IMR-90 (cell line): ENCODE results near the gene MLLT3. TPM values are rescaled to one million over a fixed set of nuclear protein-coding genes. Genes with fewer than 3 reads are reported as not detected.

Experiments
- ATAC-seq: fragments of 200-7000 bp; cut with Tn5 transposase; 2 replicates; pipeline ENCODE4 v1.9.1; 2020; ENCODE audit warnings: low read depth, mild to moderate bottlenecking, moderate library complexity
- BruUV-seq: library from RNA; stranded (reverse); fragments of 400-500 nt; replicated peaks from 2 replicates; lab custom pipeline; 2021; lab: Mats Ljungman, UMichigan
- CTCF ChIA-PET: fragments of 300-600 bp; formaldehyde crosslinking; extraction: SDS; loops from one replicate; lab custom pipeline; 2021; ENCODE audit warnings: antibody characterized with exemption; lab: Yijun Ruan, JAX
- POLR2A ChIA-PET: fragments of 300-600 bp; sonication (Branson Sonifier 250); formaldehyde crosslinking; loops from one replicate; lab custom pipeline; 2022; ENCODE audit warnings: antibody characterized with exemption; ENCODE audit not compliant: unreplicated experiment; lab: Charles Lee
- DNase-seq: peaks from one replicate; pipeline ENCODE4 v3.0.0; 2013
- H2AFZ ChIP-seq: replicated peaks from 2 replicates; pipeline ENCODE3; 2013; ENCODE audit warnings: low read length, mild to moderate bottlenecking; ENCODE audit not compliant: poor library complexity
- H2AK5ac ChIP-seq: 2 replicates; pipeline ENCODE4 v1.6.1; 2013; ENCODE audit warnings: low read depth, low read length, inconsistent platforms
- H2AK9ac ChIP-seq: replicated peaks from 2 replicates; pipeline ENCODE3; 2013; ENCODE audit warnings: mild to moderate bottlenecking, low read depth, low read length, moderate library complexity; ENCODE audit not compliant: poor library complexity
- H2BK120ac ChIP-seq: 2 replicates; pipeline ENCODE4 v1.6.1; 2013; ENCODE audit warnings: low read depth, low read length, inconsistent platforms
- H2BK15ac ChIP-seq: 3 replicates; pipeline ENCODE4 v1.6.1; 2013; ENCODE audit warnings: low read depth, low read length, inconsistent platforms
- H2BK20ac ChIP-seq: 2 replicates; pipeline ENCODE4 v1.6.1; 2013; ENCODE audit warnings: low read depth, mild to moderate bottlenecking, inconsistent platforms, low read length, moderate library complexity
- H2BK5ac ChIP-seq: 2 replicates; pipeline ENCODE4 v1.6.1; 2013; ENCODE audit warnings: mild to moderate bottlenecking, low read depth, low read length, inconsistent platforms; ENCODE audit not compliant: poor library complexity, severe bottlenecking
- H3K14ac ChIP-seq: replicated peaks from 2 replicates; pipeline ENCODE4 v1.6.1; 2013; ENCODE audit warnings: low read depth, low read length, inconsistent platforms
- H3K18ac ChIP-seq: 2 replicates; pipeline ENCODE4 v1.6.1; 2013; ENCODE audit warnings: low read depth, low read length, control low read depth
- H3K23ac ChIP-seq: 2 replicates; pipeline ENCODE4 v1.6.1; 2013; ENCODE audit warnings: low read depth, low read length, inconsistent platforms
- H3K27ac ChIP-seq: 2 replicates; pipeline ENCODE4 v1.5.1; 2013; ENCODE audit warnings: mild to moderate bottlenecking, control low read depth, low read length; ENCODE audit not compliant: insufficient read depth
- H3K27me3 ChIP-seq: 2 replicates; pipeline ENCODE4 v1.6.1; 2013; ENCODE audit warnings: low read length; ENCODE audit not compliant: control insufficient read depth, insufficient read depth
- H3K36me3 ChIP-seq: 2 replicates; pipeline ENCODE4 v1.6.1; 2013; ENCODE audit warnings: low read length, mixed read lengths; ENCODE audit not compliant: control insufficient read depth, insufficient read depth
- H3K4ac ChIP-seq: 2 replicates; pipeline ENCODE4 v1.6.1; 2013; ENCODE audit warnings: low read depth, low read length, inconsistent platforms
- H3K4me1 ChIP-seq: 2 replicates; pipeline ENCODE4 v1.6.1; 2013; ENCODE audit warnings: low read length, mixed read lengths; ENCODE audit not compliant: control insufficient read depth, insufficient read depth
- H3K4me2 ChIP-seq: 2 replicates; pipeline ENCODE4 v1.6.1; 2013; ENCODE audit warnings: low read depth, mild to moderate bottlenecking, control low read depth, low read length, moderate library complexity
- H3K4me3 ChIP-seq: 2 replicates; pipeline ENCODE4 v1.5.1; 2013; ENCODE audit warnings: low read depth, mild to moderate bottlenecking, control low read depth, low read length, moderate library complexity; ENCODE audit not compliant: insufficient read depth
- H3K56ac ChIP-seq: 2 replicates; pipeline ENCODE4 v1.6.1; 2013; ENCODE audit warnings: low read length, inconsistent platforms; ENCODE audit not compliant: insufficient read depth; ENCODE audit errors: extremely low read depth
- H3K79me1 ChIP-seq, 2 experiments: 2 replicates each; pipeline ENCODE4 v1.6.1; 2013; ENCODE audit warnings: low read length in 2 of 2, inconsistent platforms in 1 of 2, low read depth in 1 of 2
- H3K9ac ChIP-seq: 2 replicates; pipeline ENCODE4 v1.6.1; 2013; ENCODE audit warnings: low read depth, low read length, control low read depth
- H3K9me1 ChIP-seq: 2 replicates; pipeline ENCODE4 v1.6.1; 2013; ENCODE audit warnings: low read length, inconsistent platforms; ENCODE audit not compliant: insufficient read depth
- H3K9me3 ChIP-seq: 2 replicates; pipeline ENCODE4 v1.6.1; 2013; ENCODE audit warnings: low read length; ENCODE audit not compliant: control insufficient read depth, insufficient read depth
- H4K20me1 ChIP-seq: 2 replicates; pipeline ENCODE4 v1.6.1; 2013; ENCODE audit warnings: low read length, inconsistent platforms; ENCODE audit not compliant: insufficient read depth
- H4K5ac ChIP-seq: 2 replicates; pipeline ENCODE4 v1.6.1; 2013; ENCODE audit warnings: mild to moderate bottlenecking, low read depth, low read length, control low read depth
- H4K8ac ChIP-seq, 2 experiments: 2 replicates each; pipeline ENCODE4 v1.6.1; 2013; ENCODE audit warnings: low read depth in 2 of 2, low read length in 2 of 2, control low read depth in 1 of 2, inconsistent platforms in 1 of 2
- H4K91ac ChIP-seq: 2 replicates; pipeline ENCODE4 v1.6.1; 2013; ENCODE audit warnings: low read depth, low read length, inconsistent platforms; ENCODE audit not compliant: insufficient read depth
- CEBPB ChIP-seq: IDR thresholded peaks from 2 replicates; pipeline ENCODE4 v1.6.1; 2012; ENCODE audit warnings: low read depth, low read length, improper control_type of control experiment
- RCOR1 ChIP-seq: IDR thresholded peaks from 2 replicates; pipeline ENCODE4 v1.6.1; 2012; ENCODE audit warnings: mild to moderate bottlenecking, low read length, improper control_type of control experiment; ENCODE audit not compliant: insufficient replicate concordance
- USF2 ChIP-seq: fragments of 150-350 bp; IDR thresholded peaks from 2 replicates; pipeline ENCODE4 v1.6.1; 2017; ENCODE audit warnings: mild to moderate bottlenecking, antibody characterized with exemption, low read length, low read depth
- WGBS, 2 experiments: methylation state at CpG; one replicate each; pipeline versions ENCODE4 v1.1.5 to v1.1.7; 2013; ENCODE audit warnings: missing lambda C conversion rate in 2 of 2; ENCODE audit not compliant: insufficient read length in 1 of 2; ENCODE audit errors: extremely low coverage in 2 of 2; 5-methylcytosine and 5-hydroxymethylcytosine counted together
- dilution Hi-C: fragments of 300-500 bp; cut with HindIII; formaldehyde crosslinking; loops from one replicate; pipeline ENCODE4 v1.14.3; 2018; ENCODE audit warnings: low sequenced_read_pairs; ENCODE audit not compliant: unreplicated experiment
- in situ Hi-C: fragments of 300-500 bp; cut with MboI; formaldehyde crosslinking; loops from 3 replicates; pipeline ENCODE4 v1.14.3; 2019; ENCODE audit warnings: low sequenced_read_pairs, inconsistent platforms, mixed read lengths
- intact Hi-C: fragments of 100-400 bp; cut with micrococcal nuclease; formaldehyde crosslinking; loops from 2 replicates; pipeline ENCODE4 v1.10.0; 2022
- polyA plus RNA-seq, 3 experiments: library from polyadenylated mRNA; depleted of rRNA; stranded (reverse); fragments of >200 nt; gene quantifications; 2 replicates each; pipeline ENCODE4 v1.2.3, GENCODE V29; 2012; ENCODE audit warnings: low replicate concordance in 1 of 3
- total RNA-seq: library from RNA; depleted of rRNA; stranded (reverse); fragments of >200 nt; gene quantifications from 2 replicates; pipeline ENCODE4 v1.2.3, GENCODE V29; 2012

The MLLT3 gene
- total and polyA plus RNA-seq, 2 of the 4 experiments (the other 2 are of a cell fraction): 10.4 to 21.1 TPM

- Histone ChIP-seq H4K5ac (no peak overlapping the region), H3K4me3 (no peak overlapping the region), H3K4ac (no peak overlapping the region), H3K4me2 (no peak overlapping the region), H4K91ac (no peak overlapping the region), H3K14ac (no peak overlapping the region), H3K27me3 (peaks cover 5% of the 10 kb centered on the region), H3K23ac (no peak overlapping the region), H3K9ac (no peak overlapping the region), H4K8ac (no peak overlapping the region), H3K4me1 (no peaks in the 10 kb centered on the region), H2AFZ (no peak overlapping the region), H3K18ac (no peak overlapping the region), H3K79me1 (no peaks in the 10 kb centered on the region), H3K36me3 (no peaks in the 10 kb centered on the region), H2AK9ac (no peak overlapping the region), H3K9me3 (no peaks in the 10 kb centered on the region), H2BK5ac (no peak overlapping the region), H2BK15ac (no peak overlapping the region), H2BK120ac (no peak overlapping the region), H3K27ac (no peak overlapping the region), H2AK5ac (no peak overlapping the region), H3K56ac (no peak overlapping the region), H2BK20ac (no peak overlapping the region), H3K9me1 (no peaks in the 10 kb centered on the region; the same call in 1 of the 2 replicates), H4K20me1 (no peaks in the 10 kb centered on the region)
- no TSS peak for BruUV-seq
- TF ChIP-seq RCOR1 (no peak), CEBPB (no peak), USF2 (no peak)
- no CpG with 5 or more reads among the region's 5 CpGs for WGBS, 2 experiments
- DNase-seq (no peak), ATAC-seq (no peak)
- in situ Hi-C loops (no loop called here), dilution Hi-C loops (no loop called here), intact Hi-C loops (no loop called here)
- ChIA-PET POLR2A (no interaction called here), CTCF (interaction anchor here (0.5 kb wide), 1 partner anchor 1250 kb away, joined by 4 read pairs; no protein-coding TSS in a partner anchor)
Observed at GRCh38 chr9:20333991-20334390, 288.3 kb downstream of the MLLT3 start.
